Germinal center (tissue), 1 donor: ENCODE data around the gene PCDHA1.
"Not testable (repeated sequence)": the region's sequence is repeated elsewhere in the genome, so short reads cannot be mapped to it uniquely, and the experiment has no call there.

ENCODE experiments used
- DNase-seq: peaks from one replicate; pipeline ENCODE4 v3.0.0; 2012; ENCODE audit warnings: mixed read lengths, low spot score

PCDHA1 gene

DNA sequence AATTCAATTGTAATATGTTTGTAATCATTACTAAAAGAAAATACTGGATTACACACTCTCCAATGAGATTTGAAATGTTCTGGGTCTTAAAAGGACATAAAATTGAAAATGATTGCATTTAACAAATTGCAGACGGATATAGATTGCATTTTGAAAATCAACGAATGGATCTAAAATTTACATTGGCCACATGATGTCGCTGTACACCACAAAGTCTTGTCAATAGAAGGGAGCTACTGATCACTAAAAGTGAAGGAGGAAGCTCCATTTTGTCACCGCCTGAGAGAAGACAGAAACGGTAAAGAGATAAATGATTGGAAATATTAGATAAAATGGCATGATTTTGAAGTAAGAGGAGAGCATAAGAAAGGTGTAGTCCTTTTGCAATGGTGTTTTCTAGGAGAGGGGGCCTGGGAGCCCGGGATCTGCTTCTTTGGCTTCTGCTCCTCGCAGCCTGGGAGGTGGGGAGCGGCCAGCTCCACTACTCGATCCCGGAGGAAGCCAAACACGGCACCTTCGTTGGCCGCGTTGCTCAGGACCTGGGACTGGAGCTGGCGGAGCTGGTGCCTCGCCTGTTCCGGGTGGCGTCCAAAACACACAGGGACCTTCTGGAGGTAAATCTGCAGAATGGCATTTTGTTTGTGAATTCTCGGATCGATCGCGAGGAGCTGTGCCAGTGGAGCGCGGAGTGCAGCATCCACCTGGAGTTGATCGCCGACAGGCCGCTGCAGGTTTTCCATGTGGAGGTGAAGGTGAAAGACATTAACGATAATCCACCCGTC is at the start of gene PCDHA1:
Gene PCDHA1, plus strand, starts transcription at position 236 of the 782 bp plus-strand sequence.
- no peak for DNase-seq

GRCh38 chr5:140737486-140737885 is 48.5 kb upstream of the PCDHA1 start:
- no peak for DNase-seq

DNA sequence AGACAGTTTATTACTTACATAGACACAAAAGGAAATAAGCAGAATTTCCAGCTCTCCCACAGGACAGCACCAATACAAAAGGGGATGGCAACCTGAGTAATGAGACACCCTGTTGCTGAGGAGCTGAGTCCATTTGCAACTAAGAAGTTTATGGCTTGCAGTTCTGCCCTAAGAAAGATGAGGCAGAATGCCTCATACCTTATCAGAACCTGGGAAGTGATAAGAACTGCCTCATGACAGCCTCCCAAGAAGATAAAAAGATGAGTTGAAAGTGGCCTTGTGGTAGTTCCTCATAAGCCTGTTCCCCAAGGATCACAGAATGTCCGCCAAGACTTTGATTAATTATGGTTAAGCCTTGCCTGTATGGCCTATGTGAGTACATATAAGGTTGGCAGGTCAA is 44.0 kb upstream of the PCDHA1 start:
- DNase-seq, result no peak

DNA sequence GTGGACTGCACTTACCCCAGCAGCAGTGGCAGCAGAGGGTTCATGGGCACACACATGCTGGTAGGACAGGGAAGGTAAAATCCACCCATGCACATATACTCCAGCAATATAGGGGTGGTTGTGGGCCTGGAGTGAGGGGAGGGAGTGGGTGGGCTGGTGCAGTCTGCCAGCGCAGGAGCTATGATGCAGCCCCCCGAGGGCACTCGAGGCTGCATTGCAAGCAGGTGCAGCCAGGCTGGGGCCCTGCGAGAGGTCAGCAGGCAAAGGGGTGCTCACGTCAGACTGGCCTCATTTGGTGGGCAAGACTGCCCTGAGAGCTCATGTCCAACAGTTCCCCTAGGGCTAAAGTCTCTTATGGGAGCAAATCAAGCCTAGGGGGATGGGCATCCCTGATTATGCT is 32.4 kb upstream of the PCDHA1 start:
- DNase-seq, result no peak

- DNase-seq, result no peak
These were observed 21.6 kb upstream of the PCDHA1 start for GRCh38 chr5:140764177-140764973.

DNA sequence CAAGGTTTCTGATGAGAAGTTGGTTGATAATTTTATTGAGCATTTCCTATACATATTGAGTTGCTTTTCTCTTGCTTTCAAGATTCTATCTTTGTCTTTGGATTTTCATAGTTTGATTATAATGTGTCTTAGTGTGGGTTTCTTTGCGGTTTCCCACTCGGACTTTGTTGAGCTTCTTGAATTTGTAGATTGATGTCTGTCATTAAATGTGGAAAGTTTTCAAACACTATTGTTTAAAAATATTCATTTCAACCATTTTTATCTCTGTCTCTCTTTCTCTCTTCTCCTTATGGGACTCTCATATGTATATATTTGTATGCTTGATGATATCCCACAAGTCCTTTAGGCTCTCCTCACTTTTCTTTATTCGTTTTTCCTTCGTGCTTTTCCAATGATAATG is 18.5 kb upstream of the PCDHA1 start:
- no peak for DNase-seq

DNA sequence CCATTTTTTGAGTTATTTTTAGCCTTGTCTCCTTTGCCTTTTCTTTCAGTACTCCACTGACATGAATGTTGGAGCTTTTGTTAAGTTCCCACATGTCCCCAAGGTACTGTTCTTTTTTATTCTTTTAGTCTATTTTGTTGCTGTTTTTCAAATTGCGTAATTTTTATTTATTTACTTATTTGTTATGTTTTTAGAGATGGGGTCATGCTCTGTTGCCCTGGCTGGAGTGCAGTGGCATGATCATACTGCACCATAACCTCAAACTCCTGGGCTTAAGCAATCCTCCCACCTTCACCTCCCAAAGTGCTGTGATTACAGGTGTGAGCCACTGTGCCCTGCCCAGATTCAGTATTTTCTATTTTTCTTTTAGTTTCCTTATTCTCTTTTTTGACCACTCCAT is 5.4 kb upstream of the PCDHA1 start:
- no peak for DNase-seq

GRCh38 chr5:140787422-140787821 is 1.5 kb downstream of the PCDHA1 start:
- DNase-seq, result not testable (repeated sequence)

GRCh38 chr5:140787849-140788504 is 2.0 kb downstream of the PCDHA1 start:
- not testable (repeated sequence) for DNase-seq

GRCh38 chr5:140791089-140791488 is 5.1 kb downstream of the PCDHA1 start:
- no peak for DNase-seq

DNA sequence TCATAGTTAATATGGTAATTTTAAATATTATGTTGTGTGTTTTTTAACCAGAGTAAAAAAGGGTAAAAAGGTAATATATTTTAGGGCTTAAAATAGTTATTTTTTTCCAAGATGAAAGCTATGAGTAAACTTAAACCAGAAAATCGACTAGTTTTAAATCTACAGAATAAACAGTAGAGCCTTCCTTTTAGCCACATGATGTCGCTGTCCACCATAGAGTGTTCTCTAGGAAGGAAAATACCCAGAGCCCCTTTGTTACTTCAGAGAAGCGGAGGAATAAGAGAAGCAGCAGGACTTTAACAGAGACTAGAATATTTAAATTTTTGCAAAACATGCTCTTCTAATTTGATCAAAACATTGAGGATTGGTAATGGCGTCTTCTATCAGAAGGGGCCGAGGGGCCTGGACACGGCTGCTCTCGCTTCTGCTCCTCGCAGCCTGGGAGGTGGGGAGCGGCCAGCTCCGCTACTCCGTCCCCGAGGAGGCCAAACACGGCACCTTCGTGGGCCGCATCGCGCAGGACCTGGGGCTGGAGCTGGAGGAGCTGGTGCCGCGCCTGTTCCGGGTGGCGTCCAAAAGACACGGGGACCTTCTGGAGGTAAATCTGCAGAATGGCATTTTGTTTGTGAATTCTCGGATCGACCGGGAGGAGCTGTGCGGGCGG is 8.8 kb downstream of the PCDHA1 start, which contains the start of gene PCDHA2:
Gene PCDHA2, plus strand, starts transcription at position 258 of the 664 bp plus-strand sequence.
- DNase-seq, result no peak

- no peak for DNase-seq
These were observed 9.3 kb downstream of the PCDHA1 start for GRCh38 chr5:140795259-140795641.

- not testable (repeated sequence) for DNase-seq
These were observed 10.3 kb downstream of the PCDHA1 start for GRCh38 chr5:140796072-140796717.

DNA sequence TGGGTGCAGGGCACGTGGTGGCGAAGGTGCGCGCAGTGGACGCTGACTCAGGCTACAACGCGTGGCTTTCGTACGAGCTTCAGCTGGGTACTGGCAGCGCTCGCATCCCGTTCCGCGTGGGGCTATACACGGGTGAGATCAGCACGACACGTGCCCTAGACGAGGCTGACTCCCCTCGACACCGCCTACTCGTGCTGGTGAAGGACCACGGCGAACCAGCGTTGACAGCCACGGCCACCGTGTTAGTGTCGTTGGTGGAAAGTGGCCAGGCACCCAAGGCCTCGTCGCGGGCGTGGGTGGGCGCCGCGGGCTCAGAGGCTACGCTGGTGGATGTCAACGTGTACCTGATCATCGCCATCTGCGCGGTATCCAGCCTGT is 10.8 kb downstream of the PCDHA1 start:
- no peak for DNase-seq

DNA sequence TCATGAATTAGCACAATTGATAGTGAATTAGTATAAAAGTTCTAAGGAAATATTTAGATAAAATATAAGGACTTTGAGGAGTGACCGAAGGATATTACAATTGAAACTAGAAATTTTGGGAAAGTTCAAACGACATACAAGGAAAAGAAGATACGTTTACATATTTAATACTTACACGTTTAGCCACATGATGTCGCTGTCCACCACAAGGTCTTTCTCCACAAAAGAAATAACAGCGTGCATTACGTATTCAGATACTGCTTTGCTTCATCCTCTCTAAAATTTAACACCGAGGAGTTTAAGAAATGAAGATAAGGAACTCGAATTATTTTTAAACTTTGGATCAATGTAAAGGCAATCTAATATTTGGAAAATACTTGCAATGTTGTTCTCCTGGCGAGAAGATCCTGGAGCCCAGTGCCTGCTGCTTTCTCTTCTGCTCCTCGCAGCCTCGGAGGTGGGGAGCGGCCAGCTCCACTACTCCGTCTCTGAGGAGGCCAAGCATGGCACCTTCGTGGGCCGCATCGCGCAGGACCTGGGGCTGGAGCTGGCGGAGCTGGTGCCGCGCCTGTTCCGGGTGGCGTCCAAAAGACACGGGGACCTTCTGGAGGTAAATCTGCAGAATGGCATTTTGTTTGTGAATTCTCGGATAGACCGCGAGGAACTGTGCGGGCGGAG is 15.0 kb downstream of the PCDHA1 start, which contains the start of gene PCDHA3:
Gene PCDHA3, plus strand, starts transcription at position 242 of the 678 bp plus-strand sequence.
- no peak for DNase-seq

DNA sequence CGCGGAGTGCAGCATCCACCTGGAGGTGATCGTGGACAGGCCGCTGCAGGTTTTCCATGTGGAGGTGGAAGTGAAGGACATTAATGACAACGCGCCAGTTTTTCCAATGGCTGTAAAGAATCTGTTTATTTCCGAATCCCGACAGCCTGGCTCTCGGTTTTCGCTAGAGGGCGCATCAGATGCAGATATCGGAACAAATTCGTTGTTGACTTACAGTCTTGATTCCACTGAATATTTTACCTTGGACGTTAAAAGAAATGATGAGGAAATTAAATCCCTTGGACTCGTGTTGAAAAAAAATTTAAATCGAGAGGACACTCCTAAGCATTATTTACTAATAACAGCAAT is 15.5 kb downstream of the PCDHA1 start:
- DNase-seq, result no peak

DNA sequence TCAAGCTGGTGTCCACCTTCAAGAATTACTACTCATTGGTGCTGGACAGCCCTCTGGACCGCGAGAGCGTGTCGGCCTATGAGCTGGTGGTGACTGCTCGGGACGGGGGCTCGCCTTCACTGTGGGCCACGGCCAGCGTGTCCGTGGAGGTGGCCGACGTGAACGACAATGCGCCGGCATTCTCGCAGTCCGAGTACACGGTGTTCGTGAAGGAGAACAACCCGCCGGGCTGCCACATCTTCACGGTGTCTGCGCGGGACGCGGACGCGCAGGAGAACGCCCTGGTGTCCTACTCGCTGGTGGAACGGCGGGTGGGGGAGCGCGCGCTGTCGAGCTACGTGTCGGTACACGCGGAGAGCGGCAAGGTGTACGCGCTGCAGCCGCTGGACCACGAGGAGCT is 16.4 kb downstream of the PCDHA1 start:
- not testable (repeated sequence) for DNase-seq

- DNase-seq, result no peak
These were observed 16.9 kb downstream of the PCDHA1 start for GRCh38 chr5:140802781-140803271.

DNA sequence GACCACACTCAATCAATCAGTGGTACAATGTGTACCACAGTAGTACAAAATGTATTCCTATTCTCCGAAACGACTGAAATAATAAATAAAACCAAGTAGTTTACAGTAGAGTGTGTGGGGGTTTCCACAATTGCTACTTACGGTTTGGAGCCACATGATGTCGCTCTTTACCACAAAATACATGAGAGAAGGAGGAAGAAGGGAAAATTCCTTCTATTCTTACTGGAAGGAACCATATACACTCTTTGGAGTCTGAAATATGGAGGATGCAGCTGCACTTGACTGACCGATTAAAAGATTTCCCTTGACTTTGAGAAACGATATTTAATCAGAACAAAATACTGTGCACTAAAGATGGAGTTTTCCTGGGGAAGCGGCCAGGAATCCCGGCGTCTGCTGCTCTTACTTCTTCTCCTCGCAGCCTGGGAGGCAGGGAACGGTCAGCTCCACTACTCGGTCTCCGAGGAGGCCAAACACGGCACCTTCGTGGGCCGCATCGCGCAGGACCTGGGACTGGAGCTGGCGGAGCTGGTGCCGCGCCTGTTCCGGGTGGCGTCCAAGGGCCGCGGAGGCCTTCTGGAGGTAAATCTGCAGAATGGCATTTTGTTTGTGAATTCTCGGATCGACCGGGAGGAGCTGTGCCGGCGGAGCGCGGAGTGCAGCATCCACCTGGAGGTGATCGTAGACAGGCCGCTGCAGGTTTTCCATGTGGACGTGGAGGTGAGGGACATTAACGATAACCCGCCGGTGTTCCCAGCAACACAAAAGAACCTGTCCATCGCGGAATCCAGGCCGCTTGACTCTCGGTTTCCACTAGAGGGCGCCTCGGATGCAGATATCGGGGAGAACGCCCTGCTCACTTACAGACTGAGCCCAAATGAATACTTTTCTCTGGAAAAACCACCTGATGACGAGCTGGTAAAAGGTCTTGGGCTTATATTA is 21.2 kb downstream of the PCDHA1 start, which contains the start of gene PCDHA4:
Gene PCDHA4, plus strand, starts transcription at position 235 of the 942 bp plus-strand sequence.
- no peak for DNase-seq
